GM19099 (cell line): ENCODE measurements around the gene SYNM.

Experiments used
- POLR2A ChIP-seq: IDR thresholded peaks from 3 replicates; pipeline ENCODE4 v1.6.1; 2011; ENCODE audit warnings: low read depth; ENCODE audit not compliant: insufficient read length; ENCODE audit errors: extremely low read depth

Gene SYNM

GRCh38 chr15:99104788-99105513 is at the start of gene SYNM:
TSS of gene SYNM (plus strand) at chr15:99105080. CDS start at chr15:99105200, 120 bp downstream.
- TF ChIP-seq POLR2A: no peak

GRCh38 chr15:99055555-99056134 is 49.2 kb upstream of the SYNM start:
- no peak for TF ChIP-seq POLR2A

- no peak for TF ChIP-seq POLR2A
Observed at GRCh38 chr15:99057020-99057419, 47.9 kb upstream of the SYNM start.

GRCh38 chr15:99057697-99058420 is 47.0 kb upstream of the SYNM start:
- TF ChIP-seq POLR2A: no peak

- TF ChIP-seq POLR2A: no peak
Observed at GRCh38 chr15:99058421-99058870, 46.4 kb upstream of the SYNM start.

GRCh38 chr15:99059010-99059981 is 45.6 kb upstream of the SYNM start:
- no peak for TF ChIP-seq POLR2A

- TF ChIP-seq POLR2A: no peak
Observed at GRCh38 chr15:99062226-99062625, 42.7 kb upstream of the SYNM start.

- no peak for TF ChIP-seq POLR2A
Observed at GRCh38 chr15:99068186-99068585, 36.7 kb upstream of the SYNM start.

GRCh38 chr15:99070208-99070607 is 34.7 kb upstream of the SYNM start:
- no peak for TF ChIP-seq POLR2A

- TF ChIP-seq POLR2A: no peak
Observed at GRCh38 chr15:99071091-99071680, 33.7 kb upstream of the SYNM start.

- TF ChIP-seq POLR2A: no peak
Observed at GRCh38 chr15:99073008-99073717, 31.7 kb upstream of the SYNM start.

GRCh38 chr15:99074446-99074845 is 30.4 kb upstream of the SYNM start:
- no peak for TF ChIP-seq POLR2A

- no peak for TF ChIP-seq POLR2A
Observed at GRCh38 chr15:99076109-99076508, 28.8 kb upstream of the SYNM start.
